SK-N-SH (cell line): ENCODE results near the gene GOLPH3. TPM values are rescaled to one million over a fixed set of nuclear protein-coding genes. Genes with fewer than 3 reads are reported as not detected.
"Not testable (repeated sequence)": the region's sequence is repeated elsewhere in the genome, so short reads cannot be mapped to it uniquely, and the experiment has no call there.

Experiments used
- CTCF ChIA-PET: fragments of 300-600, 350-600 bp; formaldehyde crosslinking; extraction: SDS; loops from one replicate; lab custom pipeline; 2021; lab: Yijun Ruan, JAX
- POLR2A ChIA-PET: fragments of 350-600 bp; sonication (Branson Sonifier 250); formaldehyde crosslinking; extraction: SDS; loops from one replicate; lab custom pipeline; 2020; ENCODE audit warnings: antibody characterized with exemption, inconsistent platforms; lab: Yijun Ruan, JAX
- DNase-seq: peaks from one replicate; pipeline ENCODE4 v3.0.0; 2012
- H2AFZ ChIP-seq: fragments of 200-600 bp; sonication (generic); 2 replicates; pipeline ENCODE4 v1.8.1; 2016; ENCODE audit warnings: antibody characterized with exemption, mild to moderate bottlenecking, low read depth
- H3F3A ChIP-seq: fragments of 200-600 bp; sonication (generic); replicated peaks from 2 replicates; pipeline ENCODE3; 2016; ENCODE audit warnings: antibody characterized with exemption, mild to moderate bottlenecking; ENCODE audit not compliant: insufficient read depth
- H3K27ac ChIP-seq, 2 experiments: fragments of 200-500 bp in 1 of 2; fragments of 200-600 bp in 1 of 2; sonication (Bioruptor generic) in 1 of 2; sonication (generic), shearing (Covaris generic) in 1 of 2; 2 replicates each; pipeline versions ENCODE4 v1.5.1 to v1.6.1; 2014 to 2016; ENCODE audit warnings: low read depth in 2 of 2, inconsistent platforms in 1 of 2, low read length in 1 of 2, mild to moderate bottlenecking in 1 of 2, mixed read lengths in 1 of 2
- H3K27me3 ChIP-seq: fragments of 200-600 bp; sonication (generic), shearing (Covaris generic); 2 replicates; pipeline ENCODE4 v1.6.1; 2016; ENCODE audit warnings: mixed run types; ENCODE audit not compliant: insufficient read depth
- H3K36me3 ChIP-seq, 2 experiments: fragments of 200-500 bp in 1 of 2; fragments of 200-600 bp in 1 of 2; sonication (Bioruptor generic) in 1 of 2; sonication (generic) in 1 of 2; replicated peaks in 1 of 2; 2 replicates each; pipeline versions ENCODE3 to v1.5.1; 2014 to 2016; ENCODE audit warnings: low read length in 1 of 2, mild to moderate bottlenecking in 1 of 2; ENCODE audit not compliant: insufficient read depth in 2 of 2, control insufficient read depth in 1 of 2
- H3K4me1 ChIP-seq, 2 experiments: fragments of 200-500 bp in 1 of 2; fragments of 200-600 bp in 1 of 2; sonication (Bioruptor generic) in 1 of 2; sonication (generic), shearing (Covaris generic) in 1 of 2; 2 replicates each; pipeline versions ENCODE4 v1.5.1 to v1.6.1; 2014 to 2016; ENCODE audit warnings: low read depth in 1 of 2, low read length in 1 of 2, mixed run types in 1 of 2; ENCODE audit not compliant: insufficient read depth in 2 of 2, control insufficient read depth in 1 of 2
- H3K4me2 ChIP-seq: fragments of 200-600 bp; sonication (generic), shearing (Covaris generic); 2 replicates; pipeline ENCODE4 v1.6.1; 2017; ENCODE audit warnings: mixed run types
- H3K4me3 ChIP-seq, 2 experiments: fragments of 200-500 bp in 1 of 2; fragments of 200-600 bp in 1 of 2; sonication (Bioruptor generic) in 1 of 2; sonication (generic), shearing (Covaris generic) in 1 of 2; 2 replicates each; pipeline versions ENCODE4 v1.5.1 to v1.8.1; 2014 to 2016; ENCODE audit warnings: low read depth in 2 of 2, inconsistent platforms in 1 of 2, low read length in 1 of 2, mild to moderate bottlenecking in 1 of 2, mixed read lengths in 1 of 2, moderate library complexity in 1 of 2
- H3K79me2 ChIP-seq: fragments of 200-600 bp; sonication (generic); 2 replicates; pipeline ENCODE4 v1.8.1; 2017; ENCODE audit warnings: mild to moderate bottlenecking; ENCODE audit not compliant: insufficient read depth
- H3K9ac ChIP-seq: fragments of 200-600 bp; sonication (generic); 2 replicates; pipeline ENCODE4 v1.6.1; 2017; ENCODE audit warnings: mixed run types
- H3K9me2 ChIP-seq: fragments of 200-600 bp; sonication (generic); 2 replicates; pipeline ENCODE4 v1.6.1; 2017; ENCODE audit warnings: mixed run types
- H3K9me3 ChIP-seq: fragments of 200-600 bp; sonication (generic); 2 replicates; pipeline ENCODE4 v1.6.1; 2017; ENCODE audit warnings: mixed run types, mild to moderate bottlenecking, moderate library complexity
- H4K20me1 ChIP-seq: fragments of 200-600 bp; sonication (generic); 2 replicates; pipeline ENCODE4 v1.6.1; 2017; ENCODE audit warnings: mild to moderate bottlenecking, mixed run types; ENCODE audit not compliant: insufficient read depth
- CHD2 ChIP-seq: fragments of 150-350 bp; IDR thresholded peaks from 2 replicates; pipeline ENCODE4 v1.6.1; 2018; ENCODE audit warnings: low read length; ENCODE audit not compliant: partially characterized antibody
- ELF1 ChIP-seq: IDR thresholded peaks from 2 replicates; pipeline ENCODE4 v1.4.0; 2012
- EP300 ChIP-seq, 2 experiments: IDR thresholded peaks; 2 replicates each; pipeline versions ENCODE4 v1.4.0 to v1.6.1; 2012; ENCODE audit warnings: borderline replicate concordance in 1 of 2, low read depth in 1 of 2, low read length in 1 of 2
- EZH2phosphoT487 ChIP-seq: fragments of 200-600 bp; sonication (generic); IDR thresholded peaks from 2 replicates; pipeline ENCODE4 v1.6.1; 2017; ENCODE audit warnings: low read depth, mixed run types, mild to moderate bottlenecking, antibody characterized with exemption, moderate library complexity, borderline replicate concordance
- FOSL2 ChIP-seq: IDR thresholded peaks from 2 replicates; pipeline ENCODE4 v1.4.0; 2012; ENCODE audit warnings: low read depth, mild to moderate bottlenecking, moderate library complexity, borderline replicate concordance
- FOXJ3 ChIP-seq: sonication (generic); formaldehyde crosslinking; IDR thresholded peaks from 2 replicates; pipeline ENCODE4 v1.5.1; 2020; ENCODE audit warnings: mild to moderate bottlenecking, missing genetic modification reagents
- FOXM1 ChIP-seq: IDR thresholded peaks from 2 replicates; pipeline ENCODE4 v1.4.0; 2012; ENCODE audit warnings: low read depth, mild to moderate bottlenecking
- JUND ChIP-seq: IDR thresholded peaks from 2 replicates; pipeline ENCODE4 v1.4.0; 2012
- MEF2A ChIP-seq: IDR thresholded peaks from 2 replicates; pipeline ENCODE4 v1.4.0; 2012; ENCODE audit warnings: low read depth, borderline replicate concordance
- NFIC ChIP-seq: IDR thresholded peaks from 2 replicates; pipeline ENCODE4 v1.4.0; 2012; ENCODE audit warnings: borderline replicate concordance
- POLR2AphosphoS5 ChIP-seq: IDR thresholded peaks from 2 replicates; pipeline ENCODE4 v1.6.1; 2012; ENCODE audit warnings: low read depth, low read length
- RAD21 ChIP-seq: IDR thresholded peaks from 2 replicates; pipeline ENCODE4 v1.6.1; 2012; ENCODE audit warnings: mild to moderate bottlenecking, low read length
- RXRA ChIP-seq: IDR thresholded peaks from 2 replicates; pipeline ENCODE4 v1.4.0; 2012; ENCODE audit warnings: low read depth, mild to moderate bottlenecking, borderline replicate concordance
- TAF1 ChIP-seq: IDR thresholded peaks from 2 replicates; pipeline ENCODE4 v1.6.1; 2012; ENCODE audit warnings: low read depth, mild to moderate bottlenecking, low read length, moderate library complexity, borderline replicate concordance
- TCF12 ChIP-seq: IDR thresholded peaks from 2 replicates; pipeline ENCODE4 v1.4.0; 2012
- YY1 ChIP-seq: IDR thresholded peaks from 2 replicates; pipeline ENCODE4 v1.4.0; 2012; ENCODE audit warnings: low read depth, mild to moderate bottlenecking
- WGBS: methylation state at CpG from one replicate; pipeline ENCODE4 v1.1.6; 2017; ENCODE audit warnings: low lambda C conversion rate; 5-methylcytosine and 5-hydroxymethylcytosine counted together
- polyA plus RNA-seq, 3 experiments: library from polyadenylated mRNA; depleted of rRNA; stranded (reverse); fragments of >200 nt; gene quantifications; 2 replicates each; pipeline ENCODE4 v1.2.3, GENCODE V29; 2012
- TF ChIP-seq, protein P1 (sequence below): fragments of 200-600 bp; sonication (generic); IDR thresholded peaks from 2 replicates; pipeline ENCODE4 v1.6.1; 2017; ENCODE audit warnings: antibody characterized with exemption, mild to moderate bottlenecking, moderate library complexity
- TF ChIP-seq, protein P2 (sequence below): IDR thresholded peaks from 2 replicates; pipeline ENCODE4 v1.4.0; 2012; ENCODE audit warnings: low read depth
- TF ChIP-seq, protein P3 (sequence below): IDR thresholded peaks from 2 replicates; pipeline ENCODE4; 2012
- TF ChIP-seq, protein P4 (sequence below): IDR thresholded peaks from 2 replicates; pipeline ENCODE4 v1.4.0; 2012; ENCODE audit warnings: low read depth, borderline replicate concordance

Gene GOLPH3
- polyA plus RNA-seq, 1 of the 3 experiments (the other 2 are of a cell fraction): 25.5 TPM

DNA sequence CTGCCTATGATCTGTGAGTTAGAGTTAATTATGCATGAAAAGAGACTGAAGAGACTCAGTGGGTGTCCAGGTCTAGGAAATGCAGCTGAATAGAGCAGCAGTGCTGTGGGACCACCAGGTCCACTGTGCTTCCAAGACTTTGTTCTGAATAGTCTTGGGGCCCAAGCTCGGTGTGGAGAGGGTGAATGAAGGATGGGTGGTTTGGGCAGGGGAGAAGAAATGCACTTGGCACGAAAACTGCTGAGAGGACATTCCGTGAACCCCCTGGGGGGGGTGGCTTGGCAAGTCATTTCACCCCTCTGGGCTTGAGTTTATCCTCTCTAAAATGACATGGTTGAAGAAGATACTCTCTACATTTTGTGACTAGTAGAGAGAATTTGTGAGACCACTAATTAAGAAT lies 36.0 kb upstream of the GOLPH3 start:
- Histone ChIP-seq H3K4me2 (no peak overlapping the region), H4K20me1 (no peaks in the 10 kb centered on the region), H3F3A (no peaks in the 10 kb centered on the region), H3K79me2 (no peaks in the 10 kb centered on the region), H2AFZ (no peak overlapping the region), H3K36me3 (no peaks in the 10 kb centered on the region), H3K4me3 (no peak overlapping the region), H3K9ac (no peak overlapping the region), H3K9me3 (no peaks in the 10 kb centered on the region), H3K4me1 (peaks cover 0 to 2% of the 10 kb centered on the region in 2 experiments; a peak in 1 of 4 replicates), H3K9me2 (no peaks in the 10 kb centered on the region), H3K27ac (no peak overlapping the region), H3K27me3 (no peaks in the 10 kb centered on the region)
- ChIA-PET POLR2A (no interaction called here), CTCF (no interaction called here)
- DNase-seq: no peak
- TF ChIP-seq, protein P1, sequence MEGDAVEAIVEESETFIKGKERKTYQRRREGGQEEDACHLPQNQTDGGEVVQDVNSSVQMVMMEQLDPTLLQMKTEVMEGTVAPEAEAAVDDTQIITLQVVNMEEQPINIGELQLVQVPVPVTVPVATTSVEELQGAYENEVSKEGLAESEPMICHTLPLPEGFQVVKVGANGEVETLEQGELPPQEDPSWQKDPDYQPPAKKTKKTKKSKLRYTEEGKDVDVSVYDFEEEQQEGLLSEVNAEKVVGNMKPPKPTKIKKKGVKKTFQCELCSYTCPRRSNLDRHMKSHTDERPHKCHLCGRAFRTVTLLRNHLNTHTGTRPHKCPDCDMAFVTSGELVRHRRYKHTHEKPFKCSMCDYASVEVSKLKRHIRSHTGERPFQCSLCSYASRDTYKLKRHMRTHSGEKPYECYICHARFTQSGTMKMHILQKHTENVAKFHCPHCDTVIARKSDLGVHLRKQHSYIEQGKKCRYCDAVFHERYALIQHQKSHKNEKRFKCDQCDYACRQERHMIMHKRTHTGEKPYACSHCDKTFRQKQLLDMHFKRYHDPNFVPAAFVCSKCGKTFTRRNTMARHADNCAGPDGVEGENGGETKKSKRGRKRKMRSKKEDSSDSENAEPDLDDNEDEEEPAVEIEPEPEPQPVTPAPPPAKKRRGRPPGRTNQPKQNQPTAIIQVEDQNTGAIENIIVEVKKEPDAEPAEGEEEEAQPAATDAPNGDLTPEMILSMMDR: no peak
- TF ChIP-seq, protein P2, sequence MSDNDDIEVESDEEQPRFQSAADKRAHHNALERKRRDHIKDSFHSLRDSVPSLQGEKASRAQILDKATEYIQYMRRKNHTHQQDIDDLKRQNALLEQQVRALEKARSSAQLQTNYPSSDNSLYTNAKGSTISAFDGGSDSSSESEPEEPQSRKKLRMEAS: no peak
- TF ChIP-seq EZH2phosphoT487: no peak
- no peak for TF ChIP-seq FOXJ3 (CRISPR knock-in tag)
- TF ChIP-seq FOSL2: no peak
- no peak for TF ChIP-seq FOXM1
- TF ChIP-seq TAF1: no peak
- no peak for TF ChIP-seq RXRA
- no peak for TF ChIP-seq NFIC
- TF ChIP-seq TCF12: no peak
- TF ChIP-seq, protein P3, sequence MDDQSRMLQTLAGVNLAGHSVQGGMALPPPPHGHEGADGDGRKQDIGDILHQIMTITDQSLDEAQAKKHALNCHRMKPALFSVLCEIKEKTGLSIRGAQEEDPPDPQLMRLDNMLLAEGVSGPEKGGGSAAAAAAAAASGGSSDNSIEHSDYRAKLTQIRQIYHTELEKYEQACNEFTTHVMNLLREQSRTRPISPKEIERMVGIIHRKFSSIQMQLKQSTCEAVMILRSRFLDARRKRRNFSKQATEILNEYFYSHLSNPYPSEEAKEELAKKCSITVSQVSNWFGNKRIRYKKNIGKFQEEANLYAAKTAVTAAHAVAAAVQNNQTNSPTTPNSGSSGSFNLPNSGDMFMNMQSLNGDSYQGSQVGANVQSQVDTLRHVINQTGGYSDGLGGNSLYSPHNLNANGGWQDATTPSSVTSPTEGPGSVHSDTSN: no peak
- TF ChIP-seq, protein P4, sequence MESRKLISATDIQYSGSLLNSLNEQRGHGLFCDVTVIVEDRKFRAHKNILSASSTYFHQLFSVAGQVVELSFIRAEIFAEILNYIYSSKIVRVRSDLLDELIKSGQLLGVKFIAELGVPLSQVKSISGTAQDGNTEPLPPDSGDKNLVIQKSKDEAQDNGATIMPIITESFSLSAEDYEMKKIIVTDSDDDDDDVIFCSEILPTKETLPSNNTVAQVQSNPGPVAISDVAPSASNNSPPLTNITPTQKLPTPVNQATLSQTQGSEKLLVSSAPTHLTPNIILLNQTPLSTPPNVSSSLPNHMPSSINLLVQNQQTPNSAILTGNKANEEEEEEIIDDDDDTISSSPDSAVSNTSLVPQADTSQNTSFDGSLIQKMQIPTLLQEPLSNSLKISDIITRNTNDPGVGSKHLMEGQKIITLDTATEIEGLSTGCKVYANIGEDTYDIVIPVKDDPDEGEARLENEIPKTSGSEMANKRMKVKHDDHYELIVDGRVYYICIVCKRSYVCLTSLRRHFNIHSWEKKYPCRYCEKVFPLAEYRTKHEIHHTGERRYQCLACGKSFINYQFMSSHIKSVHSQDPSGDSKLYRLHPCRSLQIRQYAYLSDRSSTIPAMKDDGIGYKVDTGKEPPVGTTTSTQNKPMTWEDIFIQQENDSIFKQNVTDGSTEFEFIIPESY: no peak
- no peak for TF ChIP-seq ELF1
- no peak for TF ChIP-seq MEF2A
- no peak for TF ChIP-seq RAD21
- no peak for TF ChIP-seq YY1
- TF ChIP-seq EP300 (IDR thresholded peaks at IDR 0.05; ENCODE audit: borderline replicate concordance in 1 of 2, low read depth in 1 of 2, low read length in 1 of 2): no peak
- no peak for TF ChIP-seq POLR2AphosphoS5
- TF ChIP-seq CHD2: no peak
- no peak for TF ChIP-seq JUND
- WGBS: 86% methylated on average over 3 of the region's 3 CpGs

DNA sequence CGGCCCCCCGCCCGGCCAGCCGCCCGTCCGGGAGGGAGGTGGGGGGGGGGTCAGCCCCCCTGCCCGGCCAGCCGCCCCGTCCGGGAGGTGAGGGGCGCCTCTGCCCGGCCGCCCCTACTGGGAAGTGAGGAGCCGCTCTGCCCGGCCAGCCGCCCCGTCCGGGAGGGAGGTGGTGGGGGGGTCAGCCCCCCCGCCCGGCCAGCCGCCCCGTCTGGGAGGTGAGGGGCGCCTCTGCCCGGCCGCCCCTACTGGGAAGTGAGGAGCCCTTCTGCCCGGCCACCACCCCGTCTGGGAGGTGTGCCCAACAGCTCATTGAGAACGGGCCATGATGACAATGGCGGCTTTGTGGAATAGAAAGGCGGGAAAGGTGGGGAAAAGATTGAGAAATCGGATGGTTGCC lies 34.7 kb upstream of the GOLPH3 start:
- H2AFZ ChIP-seq, H3K9me3 ChIP-seq, H4K20me1 ChIP-seq, H3K4me2 ChIP-seq, DNase-seq, H3K36me3 ChIP-seq, H3F3A ChIP-seq, POLR2A ChIA-PET, H3K9me2 ChIP-seq, H3K4me3 ChIP-seq, CTCF ChIA-PET, H3K79me2 ChIP-seq, H3K4me1 ChIP-seq, H3K27ac ChIP-seq, H3K9ac ChIP-seq, H3K27me3 ChIP-seq: not testable (repeated sequence)
- WGBS: 100% methylated on average over 2 of the region's 31 CpGs
